A673 (cell line): ENCODE measurements around the gene SYP. TPM values are rescaled to one million over a fixed set of nuclear protein-coding genes. Genes with fewer than 3 reads are reported as not detected.

Experiments
- BruUV-seq: library from RNA; stranded (reverse); fragments of 400-500 nt; replicated peaks from 2 replicates; lab custom pipeline; 2021; lab: Mats Ljungman, UMichigan
- CTCF ChIA-PET: fragments of 300-600 bp; sonication (Branson Sonifier 250); formaldehyde crosslinking; loops from one replicate; lab custom pipeline; 2022; ENCODE audit warnings: antibody characterized with exemption; lab: Charles Lee
- POLR2A ChIA-PET: fragments of 300-600 bp; sonication (Branson Sonifier 250); formaldehyde crosslinking; loops from one replicate; lab custom pipeline; 2022; ENCODE audit warnings: antibody characterized with exemption; ENCODE audit not compliant: low non-redundant PET; lab: Charles Lee
- DNase-seq: peaks from one replicate; pipeline ENCODE4 v3.0.0-alpha.2; 2015; ENCODE audit warnings: low spot score
- H3K27ac ChIP-seq: fragments of 200-600 bp; sonication (generic); 2 replicates; pipeline ENCODE4 v1.5.1; 2016; ENCODE audit warnings: mixed run types, low read depth, mild to moderate bottlenecking, mixed read lengths, antibody characterized with exemption, low read length; ENCODE audit not compliant: poor library complexity, severe bottlenecking
- H3K27me3 ChIP-seq: fragments of 200-600 bp; sonication (generic); replicated peaks from 2 replicates; pipeline ENCODE4 v1.6.1; 2017; ENCODE audit warnings: mixed run types, low read depth, mild to moderate bottlenecking, mixed read lengths, antibody characterized with exemption, low read length; ENCODE audit not compliant: insufficient read depth, poor library complexity
- H3K36me3 ChIP-seq: fragments of 200-600 bp; sonication (generic); 2 replicates; pipeline ENCODE4 v1.6.1; 2016; ENCODE audit warnings: mixed run types, mild to moderate bottlenecking, mixed read lengths, antibody characterized with exemption, low read length; ENCODE audit not compliant: insufficient read depth, poor library complexity, severe bottlenecking
- H3K4me1 ChIP-seq: fragments of 200-600 bp; sonication (generic); 2 replicates; pipeline ENCODE4 v1.6.1; 2017; ENCODE audit warnings: mixed run types, mild to moderate bottlenecking, mixed read lengths, antibody characterized with exemption, low read length; ENCODE audit not compliant: insufficient read depth, poor library complexity, severe bottlenecking
- H3K4me3 ChIP-seq: fragments of 200-600 bp; sonication (generic); 2 replicates; pipeline ENCODE4 v1.5.1; 2016; ENCODE audit warnings: low read depth, mixed run types, mild to moderate bottlenecking, mixed read lengths, low read length; ENCODE audit not compliant: poor library complexity, severe bottlenecking
- H3K9me3 ChIP-seq: fragments of 200-600 bp; sonication (generic); 2 replicates; pipeline ENCODE4 v1.6.1; 2016; ENCODE audit warnings: mixed run types, low read depth, mild to moderate bottlenecking, mixed read lengths, antibody characterized with exemption, low read length; ENCODE audit not compliant: poor library complexity, severe bottlenecking
- CTCF ChIP-seq: fragments of 300-800, 200-600 bp; sonication (generic); conservative IDR thresholded peaks from 2 replicates; pipeline ENCODE4 v1.5.1; 2017; ENCODE audit warnings: low read depth, mild to moderate bottlenecking, antibody characterized with exemption, low read length, moderate library complexity, mixed read lengths
- EZH2 ChIP-seq: fragments of 200-600 bp; sonication (generic); IDR thresholded peaks from 2 replicates; pipeline ENCODE4 v1.6.1; 2017; ENCODE audit warnings: borderline replicate concordance, low read depth, mild to moderate bottlenecking, mixed read lengths, antibody characterized with exemption, low read length; ENCODE audit not compliant: poor library complexity, severe bottlenecking
- intact Hi-C: fragments of 100-400 bp; cut with micrococcal nuclease; formaldehyde crosslinking; loops from one replicate; pipeline ENCODE4 v1.10.0; 2022; ENCODE audit not compliant: unreplicated experiment
- total RNA-seq: library from RNA; stranded (reverse); gene quantifications from 2 replicates; pipeline ENCODE4 v1.2.3, GENCODE V29; 2021

The SYP gene
- total RNA-seq, 1 experiment from 2014 or later, result 14.6 TPM

DNA sequence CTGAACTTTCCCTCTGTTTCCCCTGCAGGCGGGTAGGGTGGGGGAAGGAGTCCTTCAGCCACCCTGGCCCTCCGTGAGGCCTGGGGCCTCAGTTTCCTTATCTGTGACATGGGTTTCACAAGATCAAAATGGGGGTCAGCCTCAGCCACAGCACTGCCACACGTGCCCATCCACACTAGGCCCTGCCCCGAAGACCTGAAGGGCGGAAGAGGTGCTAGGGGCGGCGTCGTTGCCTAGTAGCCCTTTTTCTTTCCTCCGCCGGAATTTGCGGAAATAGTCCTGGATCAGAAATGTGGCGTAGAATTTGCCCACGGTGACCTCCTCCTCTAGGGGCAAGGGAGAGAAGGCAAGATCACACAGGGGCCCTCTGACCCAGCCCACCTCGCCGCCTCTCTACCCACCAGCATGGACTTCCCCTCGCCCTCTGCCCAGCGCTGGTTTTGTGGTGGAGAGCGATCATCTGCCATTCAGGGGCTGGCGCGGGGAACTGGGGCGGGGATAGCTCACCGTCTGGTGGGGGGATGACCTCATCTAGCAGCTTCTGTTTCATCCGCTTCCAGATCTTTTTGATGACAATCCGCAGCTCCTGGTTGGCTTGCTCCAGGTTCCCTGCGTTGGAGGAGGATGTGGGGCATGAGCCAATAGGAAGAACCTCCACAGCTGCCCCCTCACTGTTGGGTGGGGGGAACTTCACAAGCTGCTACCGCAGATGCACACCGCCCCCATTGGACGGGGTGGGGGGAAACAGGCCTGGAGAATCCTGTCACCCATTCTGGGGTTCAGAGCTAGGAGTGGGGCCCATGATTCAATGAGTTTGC is 9.7 kb upstream of the SYP start:
- Histone ChIP-seq H3K27ac (no peak overlapping the region), H3K9me3 (no peaks in the 10 kb centered on the region), H3K4me3 (no peak overlapping the region), H3K4me1 (no peaks in the 10 kb centered on the region), H3K36me3 (no peaks in the 10 kb centered on the region), H3K27me3 (no peaks in the 10 kb centered on the region)
- DNase-seq, result no peak
- intact Hi-C loops, result no loop called here
- ChIA-PET CTCF (no interaction called here), POLR2A (no interaction called here)
- no peak for TF ChIP-seq EZH2
- TF ChIP-seq CTCF, result no peak
- BruUV-seq, result no TSS peak

DNA sequence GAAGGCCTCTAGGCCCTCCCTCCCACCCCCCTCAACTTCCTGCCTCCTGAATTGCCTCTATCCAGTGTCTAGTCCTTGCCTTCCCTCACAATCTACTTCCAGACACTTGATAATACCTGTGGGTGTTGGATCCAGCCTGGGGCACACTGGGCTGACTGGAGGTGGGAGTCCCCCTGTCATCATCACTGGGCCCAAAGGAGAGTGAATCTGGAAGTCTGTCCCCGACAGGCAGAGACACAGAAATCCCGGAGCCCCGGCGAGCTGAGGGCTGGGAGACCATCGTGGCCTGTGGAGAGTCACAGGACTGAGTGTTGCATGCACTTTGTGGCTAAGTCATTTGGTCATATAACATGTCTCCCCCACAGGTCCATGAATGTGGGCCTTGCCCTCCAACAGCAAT is 8.4 kb upstream of the SYP start:
- Histone ChIP-seq H3K27ac (no peak overlapping the region), H3K4me1 (no peaks in the 10 kb centered on the region), H3K27me3 (no peaks in the 10 kb centered on the region), H3K9me3 (no peaks in the 10 kb centered on the region), H3K36me3 (no peaks in the 10 kb centered on the region), H3K4me3 (no peak overlapping the region)
- BruUV-seq, result no TSS peak
- no peak for DNase-seq
- CTCF ChIA-PET, result no interaction called here
- POLR2A ChIA-PET, result no interaction called here
- intact Hi-C loops, result no loop called here
- TF ChIP-seq EZH2, result no peak
- no peak for TF ChIP-seq CTCF

DNA sequence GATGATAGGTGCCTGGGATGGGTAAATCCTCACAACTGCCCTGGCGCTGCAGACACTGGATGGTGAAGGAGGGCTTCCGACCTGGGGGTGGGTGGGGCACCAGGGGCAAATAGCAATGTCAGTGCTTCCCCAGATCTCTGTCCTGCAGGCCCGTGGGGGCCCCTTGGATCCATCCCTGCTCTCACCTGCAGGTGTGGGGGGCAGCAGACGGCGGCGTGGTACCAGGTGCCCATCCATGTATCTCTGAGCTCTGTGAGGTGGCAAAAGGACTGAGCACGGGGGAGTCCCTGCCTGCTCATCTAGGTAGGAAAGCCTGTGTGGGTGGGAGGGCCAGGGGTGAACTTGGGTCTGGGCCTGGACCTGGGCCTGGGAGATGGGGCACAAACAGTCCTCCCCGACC is 6.5 kb upstream of the SYP start:
- intact Hi-C loops, result no loop called here
- no TSS peak for BruUV-seq
- Histone ChIP-seq H3K4me1 (no peaks in the 10 kb centered on the region), H3K27ac (no peak overlapping the region), H3K9me3 (no peaks in the 10 kb centered on the region), H3K27me3 (no peaks in the 10 kb centered on the region), H3K4me3 (no peak overlapping the region), H3K36me3 (no peaks in the 10 kb centered on the region)
- DNase-seq, result no peak
- ChIA-PET POLR2A (no interaction called here), CTCF (no interaction called here)
- no peak for TF ChIP-seq CTCF
